GM12878 (cell line): ENCODE measurements around the gene C2CD4D. TPM values are rescaled to one million over a fixed set of nuclear protein-coding genes. Genes with fewer than 3 reads are reported as not detected.

Experiments used
- ATAC-seq: fragments of 200-7000 bp; cut with Tn5 transposase; 3 replicates; pipeline ENCODE4 v1.9.1; 2020; ENCODE audit warnings: mild to moderate bottlenecking, moderate library complexity
- BruUV-seq: library from RNA; stranded (reverse); fragments of 400-500 nt; replicated peaks from 2 replicates; lab custom pipeline; 2021; lab: Mats Ljungman, UMichigan
- CTCF ChIA-PET: fragments of 300-600 bp; sonication (Branson Sonifier 250); formaldehyde crosslinking; extraction: SDS; loops from one replicate; lab custom pipeline; 2021; ENCODE audit warnings: inconsistent platforms; lab: Yijun Ruan, JAX
- POLR2A ChIA-PET: fragments of 350-600 bp; formaldehyde crosslinking; extraction: SDS; loops from one replicate; lab custom pipeline; 2021; ENCODE audit warnings: inconsistent platforms; lab: Charles Lee
- RAD21 ChIA-PET: fragments of 300-600 bp; sonication (Branson Sonifier 250); formaldehyde crosslinking; loops from one replicate; lab custom pipeline; 2023; ENCODE audit warnings: antibody characterized with exemption; ENCODE audit not compliant: unreplicated experiment; lab: Charles Lee
- SMC1A ChIA-PET: fragments of 300-600 bp; sonication (Branson Sonifier 250); formaldehyde crosslinking; loops from one replicate; lab custom pipeline; 2023; ENCODE audit not compliant: unreplicated experiment, uncharacterized antibody; lab: Charles Lee
- DNase-seq: peaks from one replicate; pipeline ENCODE4 v3.0.0-alpha.2; 2011; ENCODE audit warnings: low read depth, low spot score
- FAIRE-seq: peaks from 3 replicates; lab custom pipeline; 2011; peaks lifted over from hg19 to GRCh38; lab: Jason Lieb, UNC
- H2AFZ ChIP-seq: 2 replicates; pipeline ENCODE4 v1.6.0; 2011; ENCODE audit warnings: low read depth, low read length, control low read depth; ENCODE audit not compliant: control insufficient read depth
- H3K27ac ChIP-seq: 2 replicates; pipeline ENCODE4 v1.5.1; 2011; ENCODE audit warnings: control low read depth; ENCODE audit not compliant: control insufficient read depth, insufficient read depth
- H3K27me3 ChIP-seq, 2 experiments: replicated peaks in 1 of 2; 2 replicates each; pipeline versions ENCODE4 v1.6.0 to v1.6.1; 2011; ENCODE audit warnings: low read length in 1 of 2; ENCODE audit not compliant: control insufficient read depth in 2 of 2, insufficient read depth in 2 of 2
- H3K36me3 ChIP-seq, 2 experiments: 2 replicates each; pipeline ENCODE4 v1.5.1; 2011; ENCODE audit warnings: low read length in 1 of 2; ENCODE audit not compliant: control insufficient read depth in 2 of 2, insufficient read depth in 2 of 2
- H3K4me1 ChIP-seq: 2 replicates; pipeline ENCODE4 v1.6.1; 2011; ENCODE audit warnings: mild to moderate bottlenecking, low read length, moderate library complexity, mixed read lengths; ENCODE audit not compliant: control insufficient read depth, insufficient read depth
- H3K4me2 ChIP-seq: 2 replicates; pipeline ENCODE4 v1.6.0; 2011; ENCODE audit warnings: control low read depth; ENCODE audit not compliant: control insufficient read depth, insufficient read depth
- H3K4me3 ChIP-seq: fragments of 200-600 bp; sonication (generic); 2 replicates; pipeline ENCODE4 v1.5.1; 2016
- H3K79me2 ChIP-seq: 2 replicates; pipeline ENCODE4 v1.6.0; 2011; ENCODE audit warnings: low read length; ENCODE audit not compliant: control insufficient read depth, insufficient read depth
- H3K9ac ChIP-seq: 2 replicates; pipeline ENCODE4 v1.8.0; 2011; ENCODE audit warnings: low read length, control low read depth, mixed read lengths; ENCODE audit not compliant: control insufficient read depth, insufficient read depth
- H3K9me3 ChIP-seq: replicated peaks from 3 replicates; pipeline ENCODE4 v1.5.1; 2011; ENCODE audit warnings: mild to moderate bottlenecking, low read length; ENCODE audit not compliant: control insufficient read depth, insufficient read depth
- H4K20me1 ChIP-seq: 2 replicates; pipeline ENCODE4 v1.6.0; 2011; ENCODE audit not compliant: control insufficient read depth, insufficient read depth
- FOXM1 ChIP-seq: IDR thresholded peaks from 2 replicates; pipeline ENCODE4 v1.6.1; 2012; ENCODE audit warnings: low read depth, mild to moderate bottlenecking, inconsistent platforms, low read length, moderate library complexity
- GABPA ChIP-seq: IDR thresholded peaks from 2 replicates; pipeline ENCODE4 v1.6.1; 2014; ENCODE audit warnings: antibody characterized with exemption, low read depth, mild to moderate bottlenecking, inconsistent platforms
- HCFC1 ChIP-seq: fragments of 150-350 bp; IDR thresholded peaks from 2 replicates; pipeline ENCODE4 v1.6.1; 2014; ENCODE audit warnings: low read length
- HDGF ChIP-seq: fragments of 450-650 bp; IDR thresholded peaks from 2 replicates; pipeline ENCODE4 v1.6.1; 2016; ENCODE audit warnings: antibody characterized with exemption
- MYC ChIP-seq: IDR thresholded peaks from 2 replicates; pipeline ENCODE4 v1.6.1; 2011; ENCODE audit warnings: mild to moderate bottlenecking, low read length, moderate library complexity, inconsistent platforms; ENCODE audit not compliant: insufficient read depth, insufficient replicate concordance, insufficient read length, severe bottlenecking
- NFYB ChIP-seq: IDR thresholded peaks from 2 replicates; pipeline ENCODE4 v1.6.1; 2011; ENCODE audit warnings: low read depth, mild to moderate bottlenecking, low read length, improper control_type of control experiment, moderate library complexity; ENCODE audit not compliant: insufficient read depth
- NR2F1 ChIP-seq: fragments of 450-650 bp; conservative IDR thresholded peaks from 2 replicates; pipeline ENCODE4 v1.6.1; 2017; ENCODE audit warnings: mild to moderate bottlenecking
- POLR2AphosphoS5 ChIP-seq: IDR thresholded peaks from 2 replicates; pipeline ENCODE4 v1.6.1; 2011; ENCODE audit warnings: mild to moderate bottlenecking, low read length, inconsistent platforms
- POU2F2 ChIP-seq: IDR thresholded peaks from 3 replicates; pipeline ENCODE4 v1.6.1; 2011; ENCODE audit warnings: low read depth, mild to moderate bottlenecking, low read length, borderline replicate concordance
- RAD21 ChIP-seq: IDR thresholded peaks from 2 replicates; pipeline ENCODE4 v1.6.1; 2011; ENCODE audit warnings: mild to moderate bottlenecking, low read depth, low read length, moderate library complexity; ENCODE audit not compliant: insufficient read depth
- RB1 ChIP-seq: fragments of 450-650 bp; formaldehyde crosslinking; IDR thresholded peaks from 2 replicates; pipeline ENCODE4 v1.6.1; 2017; ENCODE audit warnings: mild to moderate bottlenecking, borderline replicate concordance
- SUZ12 ChIP-seq: fragments of 200-600 bp; sonication (generic); IDR thresholded peaks from one replicate; pipeline ENCODE4 v1.6.1; 2018; ENCODE audit warnings: antibody characterized with exemption, mild to moderate bottlenecking; ENCODE audit not compliant: unreplicated experiment
- ZSCAN29 ChIP-seq: fragments of 450-650 bp; IDR thresholded peaks from 2 replicates; pipeline ENCODE4 v1.6.1; 2017; ENCODE audit warnings: mild to moderate bottlenecking, moderate library complexity
- WGBS: methylation state at CpG from one replicate; pipeline ENCODE4 v1.1.6; 2016; ENCODE audit warnings: low lambda C conversion rate; ENCODE audit not compliant: insufficient replicate concordance, insufficient coverage; ENCODE audit errors: missing lambda C conversion rate; 5-methylcytosine and 5-hydroxymethylcytosine counted together
- in situ Hi-C: fragments of 300-500 bp; cut with MboI; formaldehyde crosslinking; loops from 9 replicates; pipeline ENCODE4 v1.14.3; 2018; ENCODE audit warnings: mixed read lengths
- intact Hi-C: fragments of 100-400 bp; cut with micrococcal nuclease; formaldehyde crosslinking; loops from one replicate; pipeline ENCODE4 v1.14.2; 2022; ENCODE audit not compliant: unreplicated experiment
- polyA plus RNA-seq, 11 experiments: library from polyadenylated mRNA; depleted of rRNA in 4 of 11; unstranded in 6 of 11; stranded (reverse) in 5 of 11; fragments of >200 nt; fragmentation: Nextera tagmentation in 4 of 11; fragmentation: Illumina TruSeq in 1 of 11; extraction: Ambion mirVana in 4 of 11; extraction: Trizol in 1 of 11; gene quantifications; 1 replicate in 1 of 11; 2 replicates in 10 of 11; pipeline versions ENCODE4 v1.2.1 to v1.2.3, GENCODE V29; 2011 to 2016; ENCODE audit warnings: inconsistent platforms in 2 of 11, missing spikeins in 2 of 11, low read depth in 1 of 11
- total RNA-seq, 4 experiments: library from RNA; depleted of rRNA in 3 of 4; stranded (reverse); fragments of >200 nt in 3 of 4; fragmentation: Illumina TruSeq in 1 of 4; extraction: Trizol in 1 of 4; gene quantifications; 2 replicates each; pipeline versions ENCODE4 v1.2.1 to v1.2.3, GENCODE V29; 2013 to 2021
- TF ChIP-seq, protein P1 (sequence below): IDR thresholded peaks from 2 replicates; pipeline ENCODE4 v1.6.1; 2012; ENCODE audit warnings: improper control_type of control experiment, low read depth, low read length; ENCODE audit not compliant: insufficient replicate concordance
- TF ChIP-seq, protein P2 (sequence below), 3 experiments: IDR thresholded peaks in 2 of 3; conservative IDR thresholded peaks in 1 of 3; 2 replicates each; pipeline ENCODE4 v1.5.1; 2011; ENCODE audit warnings: low read depth in 3 of 3, low read length in 3 of 3, mild to moderate bottlenecking in 3 of 3, control low read depth in 2 of 3, moderate library complexity in 2 of 3, inconsistent platforms in 1 of 3, mixed read lengths in 1 of 3; ENCODE audit not compliant: control insufficient read depth in 2 of 3, insufficient read depth in 1 of 3; ENCODE audit errors: extremely low read depth in 1 of 3

Gene C2CD4D
- total and polyA plus RNA-seq, 10 of the 15 experiments (the other 5 are each of a cell fraction or from before 2014, with no cell fraction given): 0.03 to 0.67 (median 0.13) TPM; not detected in 4

DNA sequence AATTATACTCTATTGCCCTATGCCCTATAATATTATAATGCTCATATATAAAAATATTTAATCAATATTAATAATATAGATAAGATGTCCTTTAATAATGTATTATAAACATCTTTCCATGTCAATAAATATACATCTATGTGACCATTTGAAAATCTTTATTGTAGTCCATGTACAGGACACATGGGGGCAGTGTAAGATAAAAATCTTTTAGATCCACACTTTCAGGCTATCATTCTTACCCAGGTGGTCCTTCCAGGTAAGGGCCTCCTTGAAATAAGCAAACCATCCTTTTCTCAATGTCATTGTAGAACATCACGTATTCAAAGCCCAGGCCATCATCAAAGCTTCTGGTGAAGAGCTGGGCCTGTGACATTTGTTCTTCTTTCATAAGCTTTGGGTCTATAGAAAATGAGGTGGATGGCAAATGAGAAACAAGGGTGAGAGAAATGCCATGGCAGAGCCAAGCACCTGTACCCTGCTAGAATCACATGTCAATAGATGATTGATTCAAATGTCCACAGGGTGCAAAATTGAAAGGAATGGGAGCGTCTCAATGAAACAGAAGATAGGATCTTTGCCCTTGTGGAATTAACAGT lies 49.5 kb upstream of the C2CD4D start:
- Histone ChIP-seq H3K9me3 (no peaks in the 10 kb centered on the region), H3K27ac (no peak overlapping the region), H4K20me1 (no peaks in the 10 kb centered on the region), H3K9ac (no peak overlapping the region), H3K27me3 (no peaks in the 10 kb centered on the region), H2AFZ (no peak overlapping the region), H3K36me3 (0 out of 4 replicates have a peak, but pooled peaks cover 0 to 4% of the 10 kb centered on the region in 2 experiments), H3K4me2 (no peak overlapping the region), H3K4me1 (no peaks in the 10 kb centered on the region), H3K4me3 (no peak overlapping the region), H3K79me2 (no peaks in the 10 kb centered on the region)
- ATAC-seq (peak; percentile 61), FAIRE-seq (peak; percentile 62), DNase-seq (no peak)
- 18% methylated on average over 2 of the region's 2 CpGs for WGBS
- POLR2A ChIA-PET: no interaction called here
- intact Hi-C loops: loop anchor here (1.0 kb wide), 2 partner anchors 108 to 112 kb away; no protein-coding TSS in a partner anchor
- no TSS peak for BruUV-seq
- RAD21 ChIA-PET: interaction anchor here (0.9 to 1.8 kb wide), 3 partner anchors 79 to 112 kb away, joined by 3 to 6 read pairs (median 3); no protein-coding TSS in a partner anchor
- CTCF ChIA-PET: interaction anchor here (1.0 to 3.6 kb wide), 7 partner anchors 8 to 112 kb away, joined by 3 to 34 read pairs (median 4); no protein-coding TSS in a partner anchor
- in situ Hi-C loops: loop anchor here (5.0 kb wide), 1 partner anchor 108 kb away; no protein-coding TSS in a partner anchor
- SMC1A ChIA-PET: interaction anchor here (1.4 to 5.2 kb wide), 3 partner anchors 46 to 110 kb away, joined by 3 to 47 read pairs (median 4); no protein-coding TSS in a partner anchor
- TF ChIP-seq RB1 (no peak), GABPA (no peak), MYC (no peak), FOXM1 (no peak), SUZ12 (no peak), NR2F1 (no peak), POLR2AphosphoS5 (no peak), HCFC1 (no peak), HDGF (no peak), POU2F2 (no peak), RAD21 (peak; percentile 50), ZSCAN29 (no peak), NFYB (no peak)
- TF ChIP-seq, protein P1, sequence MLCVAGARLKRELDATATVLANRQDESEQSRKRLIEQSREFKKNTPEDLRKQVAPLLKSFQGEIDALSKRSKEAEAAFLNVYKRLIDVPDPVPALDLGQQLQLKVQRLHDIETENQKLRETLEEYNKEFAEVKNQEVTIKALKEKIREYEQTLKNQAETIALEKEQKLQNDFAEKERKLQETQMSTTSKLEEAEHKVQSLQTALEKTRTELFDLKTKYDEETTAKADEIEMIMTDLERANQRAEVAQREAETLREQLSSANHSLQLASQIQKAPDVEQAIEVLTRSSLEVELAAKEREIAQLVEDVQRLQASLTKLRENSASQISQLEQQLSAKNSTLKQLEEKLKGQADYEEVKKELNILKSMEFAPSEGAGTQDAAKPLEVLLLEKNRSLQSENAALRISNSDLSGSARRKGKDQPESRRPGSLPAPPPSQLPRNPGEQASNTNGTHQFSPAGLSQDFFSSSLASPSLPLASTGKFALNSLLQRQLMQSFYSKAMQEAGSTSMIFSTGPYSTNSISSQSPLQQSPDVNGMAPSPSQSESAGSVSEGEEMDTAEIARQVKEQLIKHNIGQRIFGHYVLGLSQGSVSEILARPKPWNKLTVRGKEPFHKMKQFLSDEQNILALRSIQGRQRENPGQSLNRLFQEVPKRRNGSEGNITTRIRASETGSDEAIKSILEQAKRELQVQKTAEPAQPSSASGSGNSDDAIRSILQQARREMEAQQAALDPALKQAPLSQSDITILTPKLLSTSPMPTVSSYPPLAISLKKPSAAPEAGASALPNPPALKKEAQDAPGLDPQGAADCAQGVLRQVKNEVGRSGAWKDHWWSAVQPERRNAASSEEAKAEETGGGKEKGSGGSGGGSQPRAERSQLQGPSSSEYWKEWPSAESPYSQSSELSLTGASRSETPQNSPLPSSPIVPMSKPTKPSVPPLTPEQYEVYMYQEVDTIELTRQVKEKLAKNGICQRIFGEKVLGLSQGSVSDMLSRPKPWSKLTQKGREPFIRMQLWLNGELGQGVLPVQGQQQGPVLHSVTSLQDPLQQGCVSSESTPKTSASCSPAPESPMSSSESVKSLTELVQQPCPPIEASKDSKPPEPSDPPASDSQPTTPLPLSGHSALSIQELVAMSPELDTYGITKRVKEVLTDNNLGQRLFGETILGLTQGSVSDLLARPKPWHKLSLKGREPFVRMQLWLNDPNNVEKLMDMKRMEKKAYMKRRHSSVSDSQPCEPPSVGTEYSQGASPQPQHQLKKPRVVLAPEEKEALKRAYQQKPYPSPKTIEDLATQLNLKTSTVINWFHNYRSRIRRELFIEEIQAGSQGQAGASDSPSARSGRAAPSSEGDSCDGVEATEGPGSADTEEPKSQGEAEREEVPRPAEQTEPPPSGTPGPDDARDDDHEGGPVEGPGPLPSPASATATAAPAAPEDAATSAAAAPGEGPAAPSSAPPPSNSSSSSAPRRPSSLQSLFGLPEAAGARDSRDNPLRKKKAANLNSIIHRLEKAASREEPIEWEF: no peak
- TF ChIP-seq, protein P2, sequence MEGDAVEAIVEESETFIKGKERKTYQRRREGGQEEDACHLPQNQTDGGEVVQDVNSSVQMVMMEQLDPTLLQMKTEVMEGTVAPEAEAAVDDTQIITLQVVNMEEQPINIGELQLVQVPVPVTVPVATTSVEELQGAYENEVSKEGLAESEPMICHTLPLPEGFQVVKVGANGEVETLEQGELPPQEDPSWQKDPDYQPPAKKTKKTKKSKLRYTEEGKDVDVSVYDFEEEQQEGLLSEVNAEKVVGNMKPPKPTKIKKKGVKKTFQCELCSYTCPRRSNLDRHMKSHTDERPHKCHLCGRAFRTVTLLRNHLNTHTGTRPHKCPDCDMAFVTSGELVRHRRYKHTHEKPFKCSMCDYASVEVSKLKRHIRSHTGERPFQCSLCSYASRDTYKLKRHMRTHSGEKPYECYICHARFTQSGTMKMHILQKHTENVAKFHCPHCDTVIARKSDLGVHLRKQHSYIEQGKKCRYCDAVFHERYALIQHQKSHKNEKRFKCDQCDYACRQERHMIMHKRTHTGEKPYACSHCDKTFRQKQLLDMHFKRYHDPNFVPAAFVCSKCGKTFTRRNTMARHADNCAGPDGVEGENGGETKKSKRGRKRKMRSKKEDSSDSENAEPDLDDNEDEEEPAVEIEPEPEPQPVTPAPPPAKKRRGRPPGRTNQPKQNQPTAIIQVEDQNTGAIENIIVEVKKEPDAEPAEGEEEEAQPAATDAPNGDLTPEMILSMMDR (IDR thresholded peaks at IDR 0.05 in 2 of 3, conservative IDR thresholded peaks at IDR 0.05 in 1 of 3; ENCODE audit: control insufficient read depth in 2 of 3, extremely low read depth in 1 of 3, insufficient read depth in 1 of 3, low read depth in 3 of 3, low read length in 3 of 3): peak; percentile 21 to 43 (median 42); a peak in 4 of 6 replicates
